Measurements from ENCODE around the gene SPN.
"Not testable (repeated sequence)": the region's sequence is repeated elsewhere in the genome, so short reads cannot be mapped to it uniquely, and the experiment has no call there.

SPN gene

GRCh38 chr16:29665294-29666077 is 2.4 kb downstream of the SPN start:
- peaks cover 10% of the 10 kb centered on the region; the same call in 1 of the 2 replicates for H3K36me3 ChIP-seq (ENCODE audit: insufficient read depth, low read length)
- H3K9ac ChIP-seq (ENCODE audit: low read length): peak overlapping the region; percentile 90
- H3K9me2 ChIP-seq (ENCODE audit: low read depth, low read length): no peaks in the 10 kb centered on the region
- TF ChIP-seq CTCF (IDR thresholded peaks at IDR 0.05; ENCODE audit: low read length) (no peak), EZH2 (IDR thresholded peaks at IDR 0.05; ENCODE audit: borderline replicate concordance, low read length) (no peak)
- no peaks in the 10 kb centered on the region for H3K9me3 ChIP-seq (ENCODE audit: low read length)
- no peak overlapping the region for H2AFZ ChIP-seq (ENCODE audit: low read length)
- peak overlapping the region; percentile 93 for H3K27ac ChIP-seq (ENCODE audit: low read depth, low read length, poor library complexity, severe bottlenecking)
- H3K4me3 ChIP-seq (ENCODE audit: low read depth, low read length, poor library complexity, severe bottlenecking): peak overlapping the region; percentile 83
- H3F3A ChIP-seq (ENCODE audit: insufficient read depth, low read length): peaks cover 6% of the 10 kb centered on the region; the same call in 1 of the 2 replicates
- H4K20me1 ChIP-seq (ENCODE audit: insufficient read depth, low read length): no peaks in the 10 kb centered on the region
- peak overlapping the region; percentile 84 for H3K4me2 ChIP-seq (ENCODE audit: low read length)
- H3K4me1 ChIP-seq (ENCODE audit: insufficient read depth, low read length, severe bottlenecking): peaks cover 55% of the 10 kb centered on the region
- H3K27me3 ChIP-seq (ENCODE audit: insufficient read depth, low read length): no peaks in the 10 kb centered on the region
- H3K79me2 ChIP-seq (ENCODE audit: insufficient read depth, low read length): peaks cover 32% of the 10 kb centered on the region

DNA sequence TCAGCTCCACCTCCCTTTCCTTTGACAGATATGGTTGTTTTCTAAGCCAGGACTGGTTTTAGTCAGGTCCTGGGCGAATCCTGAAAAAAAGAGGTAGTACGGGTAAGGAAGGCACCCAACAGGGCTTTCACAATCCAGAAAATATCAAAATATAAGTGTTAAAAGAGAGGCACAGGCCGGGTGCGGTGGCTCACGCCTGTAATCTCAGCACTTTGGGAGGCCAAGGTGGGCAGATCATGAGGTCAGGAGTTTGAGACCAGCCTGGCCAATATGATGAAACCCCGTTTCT is 4.2 kb downstream of the SPN start:
- H3K27me3 ChIP-seq (ENCODE audit: insufficient read depth, low read length); H4K20me1 ChIP-seq (ENCODE audit: insufficient read depth, low read length); H3K9me2 ChIP-seq (ENCODE audit: low read depth, low read length); H3F3A ChIP-seq (ENCODE audit: insufficient read depth, low read length); H2AFZ ChIP-seq (ENCODE audit: low read length); H3K9me3 ChIP-seq (ENCODE audit: low read length): not testable (repeated sequence)
- Histone ChIP-seq H3K79me2 (ENCODE audit: insufficient read depth, low read length) (peaks cover 32% of the 10 kb centered on the region), H3K27ac (ENCODE audit: low read depth, low read length, poor library complexity, severe bottlenecking) (peak overlapping the region; percentile 93), H3K4me3 (ENCODE audit: low read depth, low read length, poor library complexity, severe bottlenecking) (peak overlapping the region; percentile 83), H3K36me3 (ENCODE audit: insufficient read depth, low read length) (peaks cover 17% of the 10 kb centered on the region), H3K9ac (ENCODE audit: low read length) (peak overlapping the region; percentile 90), H3K4me1 (ENCODE audit: insufficient read depth, low read length, severe bottlenecking) (peaks cover 49% of the 10 kb centered on the region), H3K4me2 (ENCODE audit: low read length) (peak overlapping the region; percentile 84)

- Histone ChIP-seq H3K9ac (ENCODE audit: low read length) (peak overlapping the region; percentile 90; the same call in 1 of the 2 replicates), H3K27ac (ENCODE audit: low read depth, low read length, poor library complexity, severe bottlenecking) (peak overlapping the region; percentile 93), H3K27me3 (ENCODE audit: insufficient read depth, low read length) (no peaks in the 10 kb centered on the region), H3K79me2 (ENCODE audit: insufficient read depth, low read length) (peaks cover 32% of the 10 kb centered on the region), H3K4me2 (ENCODE audit: low read length) (no peak overlapping the region; the same call in 1 of the 2 replicates), H3K4me1 (ENCODE audit: insufficient read depth, low read length, severe bottlenecking) (peaks cover 44% of the 10 kb centered on the region), H3K9me2 (ENCODE audit: low read depth, low read length) (no peaks in the 10 kb centered on the region), H2AFZ (ENCODE audit: low read length) (no peak overlapping the region), H3K9me3 (ENCODE audit: low read length) (no peaks in the 10 kb centered on the region), H4K20me1 (ENCODE audit: insufficient read depth, low read length) (no peaks in the 10 kb centered on the region), H3F3A (ENCODE audit: insufficient read depth, low read length) (no peaks in the 10 kb centered on the region), H3K4me3 (ENCODE audit: low read depth, low read length, poor library complexity, severe bottlenecking) (peak overlapping the region; percentile 83), H3K36me3 (ENCODE audit: insufficient read depth, low read length) (peaks cover 17% of the 10 kb centered on the region)
- TF ChIP-seq EZH2 (IDR thresholded peaks at IDR 0.05; ENCODE audit: borderline replicate concordance, low read length) (no peak), CTCF (IDR thresholded peaks at IDR 0.05; ENCODE audit: low read length) (no peak)
Observed at GRCh38 chr16:29667755-29668154, 4.7 kb downstream of the SPN start.

GRCh38 chr16:29668267-29668666 is 5.2 kb downstream of the SPN start:
- Histone ChIP-seq H3K36me3 (ENCODE audit: insufficient read depth, low read length) (peaks cover 17% of the 10 kb centered on the region), H3K27ac (ENCODE audit: low read depth, low read length, poor library complexity, severe bottlenecking) (no peak overlapping the region), H3K4me2 (ENCODE audit: low read length) (no peak overlapping the region), H3F3A (ENCODE audit: insufficient read depth, low read length) (no peaks in the 10 kb centered on the region), H3K79me2 (ENCODE audit: insufficient read depth, low read length) (peaks cover 32% of the 10 kb centered on the region), H3K27me3 (ENCODE audit: insufficient read depth, low read length) (no peaks in the 10 kb centered on the region), H3K9me2 (ENCODE audit: low read depth, low read length) (no peaks in the 10 kb centered on the region), H2AFZ (ENCODE audit: low read length) (no peak overlapping the region), H3K9ac (ENCODE audit: low read length) (no peak overlapping the region), H3K9me3 (ENCODE audit: low read length) (no peaks in the 10 kb centered on the region), H3K4me1 (ENCODE audit: insufficient read depth, low read length, severe bottlenecking) (peaks cover 43% of the 10 kb centered on the region), H4K20me1 (ENCODE audit: insufficient read depth, low read length) (no peaks in the 10 kb centered on the region), H3K4me3 (ENCODE audit: low read depth, low read length, poor library complexity, severe bottlenecking) (no peak overlapping the region)
- TF ChIP-seq EZH2 (IDR thresholded peaks at IDR 0.05; ENCODE audit: borderline replicate concordance, low read length) (no peak), CTCF (IDR thresholded peaks at IDR 0.05; ENCODE audit: low read length) (no peak)

Measured in OCI-LY1 (cell line).